ENCODE measurements around the gene DSCAML1.

Gene DSCAML1

GRCh38 chr11:117620086-117620485, 176.9 kb downstream of the DSCAML1 start:
- TF ChIP-seq, protein P1, sequence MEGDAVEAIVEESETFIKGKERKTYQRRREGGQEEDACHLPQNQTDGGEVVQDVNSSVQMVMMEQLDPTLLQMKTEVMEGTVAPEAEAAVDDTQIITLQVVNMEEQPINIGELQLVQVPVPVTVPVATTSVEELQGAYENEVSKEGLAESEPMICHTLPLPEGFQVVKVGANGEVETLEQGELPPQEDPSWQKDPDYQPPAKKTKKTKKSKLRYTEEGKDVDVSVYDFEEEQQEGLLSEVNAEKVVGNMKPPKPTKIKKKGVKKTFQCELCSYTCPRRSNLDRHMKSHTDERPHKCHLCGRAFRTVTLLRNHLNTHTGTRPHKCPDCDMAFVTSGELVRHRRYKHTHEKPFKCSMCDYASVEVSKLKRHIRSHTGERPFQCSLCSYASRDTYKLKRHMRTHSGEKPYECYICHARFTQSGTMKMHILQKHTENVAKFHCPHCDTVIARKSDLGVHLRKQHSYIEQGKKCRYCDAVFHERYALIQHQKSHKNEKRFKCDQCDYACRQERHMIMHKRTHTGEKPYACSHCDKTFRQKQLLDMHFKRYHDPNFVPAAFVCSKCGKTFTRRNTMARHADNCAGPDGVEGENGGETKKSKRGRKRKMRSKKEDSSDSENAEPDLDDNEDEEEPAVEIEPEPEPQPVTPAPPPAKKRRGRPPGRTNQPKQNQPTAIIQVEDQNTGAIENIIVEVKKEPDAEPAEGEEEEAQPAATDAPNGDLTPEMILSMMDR (IDR thresholded peaks at IDR 0.05; ENCODE audit: control insufficient read depth, extremely low read depth, insufficient read depth): no peak
- no peak for DNase-seq (ENCODE audit: low read depth)
- H3K4me3 ChIP-seq (ENCODE audit: low read depth, low read length): no peak overlapping the region

- no peak overlapping the region for H3K4me3 ChIP-seq (ENCODE audit: low read depth, low read length)
- TF ChIP-seq, protein P1 (IDR thresholded peaks at IDR 0.05; ENCODE audit: control insufficient read depth, extremely low read depth, insufficient read depth): no peak
- no peak for DNase-seq (ENCODE audit: low read depth)
Observed at GRCh38 chr11:117619661-117620060, 177.4 kb downstream of the DSCAML1 start.

DNA sequence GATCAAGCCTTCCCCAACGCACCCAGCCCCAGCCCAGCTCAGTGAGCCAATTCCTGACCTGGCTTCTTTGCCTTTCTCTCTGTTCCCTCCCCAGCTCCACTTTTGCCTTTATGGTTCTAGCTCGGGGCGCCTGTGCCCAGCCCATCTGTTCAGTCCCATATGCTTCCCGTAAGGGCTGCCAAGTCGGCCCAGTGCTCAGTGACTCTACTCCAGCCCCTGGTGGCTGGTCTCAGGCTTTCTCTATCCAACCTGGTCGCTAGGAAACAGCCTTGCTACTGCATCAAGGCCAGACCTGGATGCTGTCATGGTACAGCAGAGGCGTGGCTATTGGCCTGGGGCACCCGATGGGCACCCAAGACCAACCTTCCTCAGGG, 178.0 kb downstream of the DSCAML1 start:
- TF ChIP-seq, protein P1 (IDR thresholded peaks at IDR 0.05; ENCODE audit: control insufficient read depth, extremely low read depth, insufficient read depth): no peak
- no peak for DNase-seq (ENCODE audit: low read depth)

DNA sequence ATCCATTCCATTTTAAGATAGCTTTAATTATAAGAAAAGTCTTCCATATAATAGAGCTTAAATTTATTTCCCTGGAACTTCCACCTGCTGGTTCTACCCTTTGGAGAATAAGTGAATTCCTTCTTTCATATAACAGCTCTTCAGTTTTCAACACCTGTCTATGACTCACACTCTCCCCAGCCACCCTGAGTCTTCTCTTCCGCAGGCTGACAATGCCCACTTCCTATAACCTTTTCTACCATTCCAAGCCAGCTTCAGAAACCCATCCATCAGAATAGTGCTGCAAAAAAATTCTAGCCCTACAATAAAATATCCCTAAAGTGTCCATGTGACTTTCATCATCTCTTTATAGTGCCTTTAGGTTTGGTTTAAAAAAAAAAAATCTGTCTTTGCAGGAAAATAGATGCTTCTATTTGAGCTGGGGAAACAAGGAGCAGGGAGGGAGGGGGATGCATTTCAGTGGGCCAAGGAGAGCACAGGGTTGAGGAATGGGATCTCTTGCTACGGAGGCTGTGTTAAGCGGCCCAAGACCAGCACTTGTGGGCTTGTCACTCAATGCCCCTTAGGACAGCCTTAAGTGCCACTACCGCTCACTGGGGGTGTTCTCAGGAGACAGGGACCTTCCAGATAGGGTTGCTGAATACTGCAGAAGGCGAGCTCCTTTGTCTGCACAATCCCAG, 178.6 kb downstream of the DSCAML1 start:
- DNase-seq (ENCODE audit: low read depth): no peak

More for the DNA sequence above, 178.0 kb downstream of the DSCAML1 start:
- H3K4me3 ChIP-seq (ENCODE audit: low read depth, low read length): no peak overlapping the region

DNA sequence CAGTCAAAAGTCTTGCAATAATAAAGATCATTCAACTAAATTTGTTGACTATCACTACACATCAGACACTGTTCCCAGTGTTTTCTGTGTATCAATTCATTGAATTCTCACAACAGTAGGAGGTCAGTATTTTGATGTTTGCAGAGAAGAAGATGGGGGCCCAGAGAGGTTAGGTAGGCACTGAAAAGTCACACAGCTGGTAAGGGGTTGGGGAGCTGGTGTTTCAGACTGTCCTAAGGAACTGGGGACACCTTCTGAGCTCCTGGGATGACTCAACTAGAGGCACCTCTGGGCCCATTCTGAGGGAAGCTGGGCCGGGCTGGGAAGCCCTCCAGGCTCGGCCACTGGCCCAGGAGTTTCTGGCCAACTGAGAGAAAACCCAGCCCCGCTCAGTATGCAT, 180.0 kb downstream of the DSCAML1 start:
- no peak overlapping the region for H3K4me3 ChIP-seq (ENCODE audit: low read depth, low read length)
- TF ChIP-seq, protein P1 (IDR thresholded peaks at IDR 0.05; ENCODE audit: control insufficient read depth, extremely low read depth, insufficient read depth): no peak
- DNase-seq (ENCODE audit: low read depth): no peak

More for the DNA sequence above, 178.6 kb downstream of the DSCAML1 start:
- TF ChIP-seq, protein P1 (IDR thresholded peaks at IDR 0.05; ENCODE audit: control insufficient read depth, extremely low read depth, insufficient read depth): no peak
- no peak overlapping the region for H3K4me3 ChIP-seq (ENCODE audit: low read depth, low read length)

DNA sequence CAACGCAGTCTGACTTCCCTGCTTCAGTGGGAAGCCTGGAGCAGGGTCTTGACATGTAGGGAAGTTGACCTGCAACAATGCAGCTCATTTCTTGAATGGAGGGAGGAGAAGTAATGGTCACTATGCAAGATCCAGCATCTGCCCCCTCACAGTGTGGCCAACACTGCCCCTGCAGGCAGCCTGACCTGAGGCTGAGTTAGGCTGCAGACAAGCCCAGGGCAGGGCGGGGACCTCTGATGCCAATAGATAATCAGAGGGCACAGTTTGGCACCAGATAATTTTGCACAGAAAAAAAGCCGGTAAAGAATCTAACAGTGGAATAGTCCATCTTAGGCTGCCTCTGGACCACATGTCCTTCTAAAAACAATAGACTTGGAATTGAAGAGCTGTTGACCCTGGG, 182.3 kb downstream of the DSCAML1 start:
- DNase-seq (ENCODE audit: low read depth): no peak
- TF ChIP-seq, protein P1 (IDR thresholded peaks at IDR 0.05; ENCODE audit: control insufficient read depth, extremely low read depth, insufficient read depth): peak; percentile 32
- H3K4me3 ChIP-seq (ENCODE audit: low read depth, low read length): no peak overlapping the region

DNA sequence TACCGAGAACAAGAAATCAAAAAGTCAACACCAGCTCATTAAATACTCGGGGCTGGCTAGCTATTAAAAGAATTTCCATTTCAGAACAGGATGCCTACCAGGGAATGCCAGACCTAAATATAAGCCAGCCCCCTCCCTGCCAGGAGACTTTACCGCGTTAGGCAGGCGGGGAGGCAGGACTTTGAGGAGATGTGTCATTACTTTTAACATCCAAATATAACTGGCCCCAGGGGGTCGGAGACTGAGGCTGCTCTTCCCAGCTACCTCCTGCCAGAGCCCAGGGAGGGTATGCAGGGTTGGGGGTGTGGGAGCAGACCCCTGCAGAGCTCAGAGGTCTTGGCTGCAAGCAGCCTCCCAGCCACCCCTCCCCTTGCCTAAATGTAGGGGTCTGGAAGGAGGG, 183.5 kb downstream of the DSCAML1 start:
- TF ChIP-seq, protein P1 (IDR thresholded peaks at IDR 0.05; ENCODE audit: control insufficient read depth, extremely low read depth, insufficient read depth): no peak
- no peak overlapping the region for H3K4me3 ChIP-seq (ENCODE audit: low read depth, low read length)
- no peak for DNase-seq (ENCODE audit: low read depth)
